Activated T-cell treated with anti-CD3 and anti-CD28 coated beads, Interleukin-2, amount 50 U/mL, for 24 hours (primary cell): ENCODE data around the gene PLOD1.

Experiments
- DNase-seq: peaks from one replicate; pipeline ENCODE4 v3.0.0-alpha.2; 2020
- H3K27ac Mint-ChIP-seq: 2 replicates; pipeline ENCODE4 v1.8.0; 2020; ENCODE audit warnings: mild to moderate bottlenecking, mixed read lengths
- H3K27me3 Mint-ChIP-seq: 2 replicates; pipeline ENCODE4 v1.8.0; 2020; ENCODE audit warnings: mixed read lengths
- H3K36me3 Mint-ChIP-seq: 2 replicates; pipeline ENCODE4 v1.8.0; 2020; ENCODE audit warnings: low read depth, mixed read lengths
- H3K4me1 Mint-ChIP-seq: 2 replicates; pipeline ENCODE4 v1.8.0; 2020; ENCODE audit warnings: low read depth, mixed read lengths
- H3K4me3 Mint-ChIP-seq: 2 replicates; pipeline ENCODE4 v1.8.0; 2020; ENCODE audit warnings: mild to moderate bottlenecking, moderate library complexity, mixed read lengths
- H3K9me3 Mint-ChIP-seq: 2 replicates; pipeline ENCODE4 v1.8.0; 2020; ENCODE audit warnings: mixed read lengths

PLOD1 gene

GRCh38 chr1:11964656-11965055 is 30.1 kb downstream of the PLOD1 start:
- no peak overlapping the region for H3K27ac Mint-ChIP-seq
- peaks cover 44% of the 10 kb centered on the region for H3K36me3 Mint-ChIP-seq
- H3K9me3 Mint-ChIP-seq, result no peaks in the 10 kb centered on the region
- no peak for DNase-seq
- H3K4me1 Mint-ChIP-seq, result no peaks in the 10 kb centered on the region
- H3K27me3 Mint-ChIP-seq, result no peaks in the 10 kb centered on the region
- H3K4me3 Mint-ChIP-seq, result no peak overlapping the region

- Mint-ChIP-seq H3K4me1 (no peaks in the 10 kb centered on the region), H3K4me3 (no peak overlapping the region)
Measured at GRCh38 chr1:11967028-11967547, 32.6 kb downstream of the PLOD1 start.

GRCh38 chr1:11970441-11971185 is 36.1 kb downstream of the PLOD1 start:
- Mint-ChIP-seq H3K27ac (no peak overlapping the region), H3K4me1 (peaks cover 5% of the 10 kb centered on the region), H3K4me3 (no peak overlapping the region)

More at GRCh38 chr1:11967028-11967547, 32.6 kb downstream of the PLOD1 start:
- no peaks in the 10 kb centered on the region for H3K27me3 Mint-ChIP-seq
- peaks cover 37% of the 10 kb centered on the region for H3K36me3 Mint-ChIP-seq
- no peaks in the 10 kb centered on the region for H3K9me3 Mint-ChIP-seq
- H3K27ac Mint-ChIP-seq, result no peak overlapping the region
- no peak for DNase-seq

GRCh38 chr1:11977625-11978024 is 43.1 kb downstream of the PLOD1 start:
- Mint-ChIP-seq H3K27ac (peak overlapping the region; percentile 3), H3K27me3 (no peaks in the 10 kb centered on the region), H3K9me3 (no peaks in the 10 kb centered on the region), H3K4me3 (no peak overlapping the region), H3K4me1 (peaks cover 30% of the 10 kb centered on the region), H3K36me3 (peaks cover 45% of the 10 kb centered on the region)
- no peak for DNase-seq

More at GRCh38 chr1:11970441-11971185, 36.1 kb downstream of the PLOD1 start:
- Mint-ChIP-seq H3K36me3 (peaks cover 39% of the 10 kb centered on the region), H3K9me3 (no peaks in the 10 kb centered on the region), H3K27me3 (no peaks in the 10 kb centered on the region)
- DNase-seq, result no peak

GRCh38 chr1:11978301-11978700 is 43.8 kb downstream of the PLOD1 start:
- Mint-ChIP-seq H3K36me3 (peaks cover 49% of the 10 kb centered on the region), H3K4me1 (peaks cover 31% of the 10 kb centered on the region), H3K27me3 (no peaks in the 10 kb centered on the region)

GRCh38 chr1:11979028-11979850 is 44.7 kb downstream of the PLOD1 start:
- no peaks in the 10 kb centered on the region for H3K9me3 Mint-ChIP-seq
- no peak for DNase-seq
- H3K27ac Mint-ChIP-seq, result peak overlapping the region; percentile 95
- peaks cover 41% of the 10 kb centered on the region for H3K4me1 Mint-ChIP-seq
- no peaks in the 10 kb centered on the region for H3K27me3 Mint-ChIP-seq
- peaks cover 51% of the 10 kb centered on the region for H3K36me3 Mint-ChIP-seq
- peak overlapping the region; percentile 91 for H3K4me3 Mint-ChIP-seq

More at GRCh38 chr1:11978301-11978700, 43.8 kb downstream of the PLOD1 start:
- Mint-ChIP-seq H3K9me3 (no peaks in the 10 kb centered on the region), H3K27ac (no peak overlapping the region), H3K4me3 (no peak overlapping the region)
- DNase-seq, result no peak

GRCh38 chr1:11979851-11980675 is 45.5 kb downstream of the PLOD1 start, which contains the start of gene MFN2:
Gene MFN2 (plus strand): TSS chr1:11980444. CDS start chr1:11989169, 8,725 bp downstream.
- Mint-ChIP-seq H3K4me1 (peaks cover 44% of the 10 kb centered on the region), H3K27me3 (no peaks in the 10 kb centered on the region), H3K27ac (peak within 1 kb of the TSS; percentile 95), H3K9me3 (no peaks in the 10 kb centered on the region), H3K36me3 (peaks cover 51% of the 10 kb centered on the region), H3K4me3 (peak within 1 kb of the TSS; percentile 91)
- peak; percentile 95 for DNase-seq

GRCh38 chr1:11980676-11980972 is 46.1 kb downstream of the PLOD1 start:
- H3K36me3 Mint-ChIP-seq, result peaks cover 51% of the 10 kb centered on the region

GRCh38 chr1:11981378-11982009 is 47.0 kb downstream of the PLOD1 start:
- peaks cover 59% of the 10 kb centered on the region for H3K36me3 Mint-ChIP-seq

More at GRCh38 chr1:11980676-11980972, 46.1 kb downstream of the PLOD1 start:
- peak overlapping the region; percentile 95 for H3K27ac Mint-ChIP-seq
- peak overlapping the region; percentile 91 for H3K4me3 Mint-ChIP-seq
- H3K27me3 Mint-ChIP-seq, result no peaks in the 10 kb centered on the region
- no peaks in the 10 kb centered on the region for H3K9me3 Mint-ChIP-seq
- DNase-seq, result no peak
- peaks cover 46% of the 10 kb centered on the region for H3K4me1 Mint-ChIP-seq

GRCh38 chr1:11982010-11982392 is 47.5 kb downstream of the PLOD1 start:
- H3K4me1 Mint-ChIP-seq, result peaks cover 53% of the 10 kb centered on the region
- no peaks in the 10 kb centered on the region for H3K9me3 Mint-ChIP-seq
- H3K27ac Mint-ChIP-seq, result peak overlapping the region; percentile 95
- H3K36me3 Mint-ChIP-seq, result peaks cover 61% of the 10 kb centered on the region
- DNase-seq, result no peak
- no peaks in the 10 kb centered on the region for H3K27me3 Mint-ChIP-seq
- H3K4me3 Mint-ChIP-seq, result peak overlapping the region; percentile 91

More at GRCh38 chr1:11981378-11982009, 47.0 kb downstream of the PLOD1 start:
- no peaks in the 10 kb centered on the region for H3K27me3 Mint-ChIP-seq
- no peaks in the 10 kb centered on the region for H3K9me3 Mint-ChIP-seq
- H3K4me1 Mint-ChIP-seq, result peaks cover 52% of the 10 kb centered on the region
- H3K27ac Mint-ChIP-seq, result peak overlapping the region; percentile 95
- peak overlapping the region; percentile 91 for H3K4me3 Mint-ChIP-seq
- no peak for DNase-seq

- Mint-ChIP-seq H3K4me3 (no peak overlapping the region), H3K27me3 (no peaks in the 10 kb centered on the region), H3K4me1 (peaks cover 53% of the 10 kb centered on the region), H3K27ac (no peak overlapping the region), H3K9me3 (no peaks in the 10 kb centered on the region), H3K36me3 (peaks cover 69% of the 10 kb centered on the region)
- no peak for DNase-seq
Measured at GRCh38 chr1:11984121-11984520, 49.6 kb downstream of the PLOD1 start.

GRCh38 chr1:11984576-11984975 is 50.1 kb downstream of the PLOD1 start:
- Mint-ChIP-seq H3K4me3 (no peak overlapping the region), H3K27me3 (no peaks in the 10 kb centered on the region)

GRCh38 chr1:11985171-11985570 is 50.7 kb downstream of the PLOD1 start:
- Mint-ChIP-seq H3K4me1 (peaks cover 55% of the 10 kb centered on the region), H3K9me3 (no peaks in the 10 kb centered on the region), H3K27me3 (no peaks in the 10 kb centered on the region), H3K4me3 (no peak overlapping the region), H3K36me3 (peaks cover 80% of the 10 kb centered on the region), H3K27ac (no peak overlapping the region)
- no peak for DNase-seq

More at GRCh38 chr1:11984576-11984975, 50.1 kb downstream of the PLOD1 start:
- Mint-ChIP-seq H3K9me3 (no peaks in the 10 kb centered on the region), H3K4me1 (peaks cover 52% of the 10 kb centered on the region), H3K36me3 (peaks cover 74% of the 10 kb centered on the region), H3K27ac (no peak overlapping the region)
- DNase-seq, result no peak

- no peak for DNase-seq
- no peaks in the 10 kb centered on the region for H3K27me3 Mint-ChIP-seq
- H3K36me3 Mint-ChIP-seq, result peaks cover 83% of the 10 kb centered on the region
- no peak overlapping the region for H3K27ac Mint-ChIP-seq
- H3K4me1 Mint-ChIP-seq, result peaks cover 56% of the 10 kb centered on the region
- H3K4me3 Mint-ChIP-seq, result no peak overlapping the region
- no peaks in the 10 kb centered on the region for H3K9me3 Mint-ChIP-seq
Measured at GRCh38 chr1:11985851-11986250, 51.3 kb downstream of the PLOD1 start.
